NCI-H446 (cell line): ENCODE data around the gene SMIM41.

Experiments used
- DNase-seq, 2 experiments: peaks; one replicate each; lab custom pipeline; 2025; lab: John Stamatoyannopoulos, UW

Gene SMIM41

DNA sequence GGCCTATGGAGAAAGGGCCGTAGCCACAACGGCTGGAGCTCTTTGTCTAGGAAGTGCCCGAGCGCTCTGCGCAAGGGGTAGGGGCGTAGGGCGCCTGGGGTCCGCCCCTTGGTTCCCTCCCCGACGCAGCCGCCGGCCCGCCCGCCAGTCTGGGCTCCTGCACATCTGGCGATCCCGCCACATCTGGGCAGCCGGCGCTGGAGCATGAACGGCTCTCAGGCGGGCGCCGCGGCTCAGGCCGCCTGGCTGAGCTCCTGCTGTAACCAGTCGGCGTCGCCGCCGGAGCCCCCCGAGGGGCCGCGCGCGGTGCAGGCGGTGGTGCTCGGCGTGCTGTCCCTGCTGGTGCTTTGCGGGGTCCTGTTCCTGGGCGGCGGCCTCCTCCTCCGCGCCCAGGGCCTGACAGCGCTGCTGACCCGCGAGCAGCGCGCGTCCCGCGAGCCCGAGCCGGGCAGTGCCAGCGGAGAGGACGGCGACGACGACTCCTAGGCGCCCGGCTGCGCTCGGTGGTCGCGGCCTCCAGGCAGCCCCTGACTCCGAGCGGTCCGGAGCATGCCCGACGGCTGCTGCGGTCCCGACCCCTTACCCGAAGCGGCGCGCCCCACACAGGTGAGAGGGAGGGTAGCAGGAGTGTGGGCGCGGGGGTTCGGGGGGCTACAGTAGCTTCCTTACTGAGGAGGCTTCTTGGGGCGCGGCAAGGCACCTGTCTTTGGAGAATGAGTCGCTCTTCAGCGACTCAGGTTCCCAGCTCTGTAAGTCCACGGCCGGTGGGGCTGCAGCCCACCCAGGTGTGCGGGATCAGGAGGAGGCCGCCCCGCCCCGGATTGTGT, at the start of gene SMIM41:
TSS of gene SMIM41 (plus strand) at position 129 of the 827 bp plus-strand sequence. CDS start at position 205, 76 bp downstream.
- no peak for DNase-seq

DNA sequence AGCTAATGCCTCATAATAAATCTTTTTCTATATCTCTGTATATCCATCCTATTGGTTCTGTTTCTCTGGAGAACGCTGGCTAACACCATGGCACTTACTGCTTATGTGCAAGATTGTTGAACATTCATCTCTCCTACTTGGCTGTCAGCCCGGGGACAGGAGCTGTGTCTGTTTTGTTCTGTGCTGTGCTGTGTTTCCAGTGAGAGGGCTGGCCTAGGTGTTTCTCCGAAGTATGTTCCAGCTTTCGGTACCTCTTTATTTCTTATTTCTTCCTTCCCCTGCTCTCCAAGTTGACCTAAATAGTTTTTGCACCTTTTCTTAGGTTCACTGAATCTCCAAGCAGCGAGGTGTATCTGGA, 47.1 kb upstream of the SMIM41 start:
- DNase-seq = peak in 1 of 2 experiments; percentile 37

DNA sequence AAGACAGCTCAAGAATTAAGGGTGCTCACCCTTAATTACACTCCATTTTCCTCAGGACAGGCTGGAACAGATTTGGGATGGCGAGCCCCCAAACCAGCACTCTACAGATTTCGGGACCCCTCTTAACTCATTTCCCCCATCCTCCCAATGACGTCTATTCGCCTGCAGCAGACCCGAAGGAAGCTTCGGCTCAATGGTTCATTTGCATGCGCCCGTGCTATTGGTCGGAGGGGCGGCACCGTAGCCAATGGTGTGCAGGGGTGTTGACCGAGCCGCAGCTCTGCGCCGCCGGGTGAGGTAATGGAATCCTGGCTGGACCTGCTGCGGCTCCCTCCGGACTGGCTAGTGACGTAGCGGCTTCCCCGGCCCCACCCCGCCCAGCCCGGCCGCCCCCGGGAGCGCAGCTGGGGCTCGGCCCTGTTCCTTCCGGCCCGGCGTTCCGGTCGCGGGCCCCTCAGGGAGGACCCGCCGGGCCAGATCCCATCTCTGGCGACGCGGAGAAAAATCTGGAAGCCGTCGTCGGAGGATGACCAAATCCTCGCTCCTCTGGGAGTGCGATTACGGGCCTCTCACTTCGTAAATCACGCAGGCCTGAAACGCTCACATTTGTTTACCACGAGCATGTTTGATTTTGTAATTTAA, 46.6 kb upstream of the SMIM41 start:
- peak; percentile 89 to 96 for DNase-seq

DNA sequence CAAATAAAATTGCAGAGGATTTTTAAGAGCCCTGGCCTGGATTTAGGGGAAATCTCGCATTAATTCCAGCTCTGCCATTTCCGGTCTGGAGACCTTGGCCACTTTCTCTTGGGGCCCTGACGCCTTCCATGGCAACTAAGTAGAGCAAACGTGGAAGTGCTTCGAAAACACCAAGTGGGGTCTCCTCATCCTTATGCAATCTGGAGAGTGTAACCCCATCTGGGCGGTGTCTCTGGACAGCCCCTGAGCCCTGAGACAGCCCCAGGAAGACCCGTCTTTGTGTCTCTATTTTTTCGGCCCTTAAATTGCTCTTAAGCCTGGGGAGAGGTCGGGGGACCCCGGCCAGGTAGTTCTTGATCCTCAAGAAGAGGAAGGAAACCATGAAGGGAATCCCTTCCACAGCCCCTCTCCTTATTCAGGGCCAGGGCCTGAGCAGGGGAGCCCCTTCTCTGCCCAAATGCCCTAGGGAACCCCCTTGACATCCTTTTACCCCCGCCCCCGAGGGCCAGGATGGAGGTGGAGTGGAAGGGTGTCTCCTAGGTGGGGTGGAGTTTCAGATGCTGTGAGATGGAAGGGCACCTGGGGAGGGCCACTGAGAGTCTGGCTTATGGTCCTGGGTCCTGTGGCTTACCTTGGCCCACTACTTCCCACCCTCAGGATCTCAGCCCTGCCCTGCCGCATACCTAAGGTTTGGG, 45.9 kb upstream of the SMIM41 start:
- DNase-seq = no peak

DNA sequence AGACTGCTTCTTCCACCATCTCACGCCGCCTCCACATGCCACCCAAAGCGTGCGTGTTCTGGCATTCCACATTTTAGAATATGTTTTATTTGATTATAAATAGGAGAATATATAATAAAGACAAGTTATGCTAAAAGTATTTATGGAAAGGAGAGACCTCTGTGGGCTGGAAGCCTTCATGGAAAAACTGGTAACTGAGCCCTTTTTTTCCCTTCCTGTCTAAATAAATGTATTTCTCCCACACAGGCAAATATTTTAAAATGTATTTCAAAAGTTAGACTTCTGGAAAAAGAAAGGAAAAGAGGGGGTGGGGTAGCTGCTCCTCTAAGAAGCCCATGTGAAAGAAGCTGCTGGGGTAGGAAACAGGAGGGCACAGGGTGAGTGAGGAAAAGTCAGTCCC, 44.3 kb upstream of the SMIM41 start:
- DNase-seq = no peak

DNA sequence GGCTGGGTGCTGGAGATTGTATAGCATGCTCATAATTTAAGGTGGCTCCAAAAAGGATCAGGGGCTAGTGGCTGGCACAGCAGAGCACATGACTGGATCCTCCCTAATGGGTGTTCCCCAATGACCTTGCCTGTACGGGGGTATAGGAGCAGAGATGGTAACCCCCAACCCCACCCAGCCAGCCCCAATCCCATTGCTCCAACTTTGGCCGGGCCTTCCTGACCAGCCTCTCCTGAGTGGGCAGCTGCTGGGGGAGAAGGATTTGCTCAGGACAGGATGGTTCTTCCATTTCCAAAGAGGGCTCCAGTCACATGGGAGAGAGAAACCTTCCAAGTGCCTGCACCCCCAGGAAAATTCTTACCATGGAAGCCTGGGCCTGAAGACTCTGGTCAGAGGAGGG, 43.6 kb upstream of the SMIM41 start:
- no peak for DNase-seq

DNA sequence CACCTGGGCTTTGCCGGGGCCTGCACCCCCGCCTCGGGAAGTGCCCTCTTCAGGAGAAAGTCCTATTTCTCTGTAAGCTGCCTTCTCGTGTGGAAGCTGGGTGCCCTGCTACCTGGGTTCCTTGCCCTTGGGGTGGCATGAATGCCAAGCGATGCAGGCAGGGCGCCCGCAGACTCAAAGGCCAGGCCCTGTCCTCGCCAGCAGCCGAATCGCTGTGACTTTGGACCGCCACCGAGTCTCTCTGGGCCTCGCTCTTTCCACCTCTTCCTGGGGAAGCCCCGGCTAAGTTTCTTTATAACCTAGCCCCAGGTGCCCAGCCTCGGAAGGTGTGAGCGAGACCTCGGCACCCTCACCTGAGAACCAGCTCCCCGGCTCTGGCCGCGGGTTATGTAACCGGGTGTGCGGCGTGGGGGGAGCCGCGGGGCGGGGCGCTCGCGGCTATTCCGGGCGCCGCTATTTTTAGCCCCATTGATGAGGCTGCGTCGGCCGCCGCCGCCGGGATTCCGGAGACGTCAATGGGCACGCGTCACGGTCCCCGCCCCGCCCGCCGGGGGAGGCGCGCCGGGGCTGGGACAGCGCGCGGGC, 42.8 kb upstream of the SMIM41 start:
- DNase-seq = peak in 1 of 2 experiments; percentile 23

DNA sequence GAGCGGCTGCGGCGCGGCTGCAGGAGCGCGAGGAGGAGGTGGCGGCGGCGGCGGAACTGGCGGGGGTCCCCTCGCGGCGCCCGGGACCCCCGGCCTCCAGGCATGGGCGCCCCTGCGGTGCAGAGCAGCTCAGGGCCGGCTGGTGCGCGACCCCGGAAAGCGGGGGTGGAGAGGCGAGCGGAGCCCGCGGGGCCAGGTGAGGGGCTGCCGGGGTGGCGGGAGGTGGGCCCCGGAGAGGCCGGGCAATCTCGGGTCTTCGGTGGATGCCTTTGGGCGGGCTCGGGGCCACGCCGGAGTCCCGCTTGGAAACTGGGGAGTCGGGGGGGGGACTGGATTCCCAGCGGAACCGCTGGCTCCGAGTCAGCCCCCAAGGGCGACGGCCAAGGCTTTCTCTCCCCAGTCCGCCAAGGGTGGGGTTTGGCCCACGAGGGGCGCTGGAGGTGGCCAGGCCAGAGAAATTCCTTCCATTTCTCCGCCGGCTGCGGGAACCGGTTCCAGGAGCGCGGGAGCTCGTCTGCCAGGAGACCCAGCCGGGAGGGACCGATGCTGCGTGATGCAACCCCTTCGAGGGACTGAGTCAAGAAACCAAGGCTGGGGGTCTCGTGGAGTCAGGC, 42.1 kb upstream of the SMIM41 start:
- DNase-seq = no peak

DNA sequence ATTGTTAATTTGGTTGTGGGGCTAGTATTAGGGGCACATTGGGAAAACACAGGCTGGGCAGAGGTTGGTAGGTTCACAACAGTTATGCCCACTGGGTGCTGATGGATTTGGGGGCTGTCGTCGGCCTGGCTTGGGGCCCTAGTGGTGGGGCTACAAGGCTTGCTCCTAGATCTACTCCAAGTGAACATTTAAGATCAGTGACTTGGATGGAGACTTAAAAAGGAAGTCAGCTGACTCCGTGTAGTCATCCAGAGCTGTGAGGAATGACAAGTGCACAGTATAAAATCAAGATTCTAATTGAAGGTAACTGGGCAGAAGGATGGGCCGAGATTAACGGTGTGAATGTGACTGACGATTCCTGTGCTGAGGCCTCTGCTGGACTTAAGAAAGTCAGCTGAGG, 41.1 kb upstream of the SMIM41 start:
- DNase-seq = no peak

DNA sequence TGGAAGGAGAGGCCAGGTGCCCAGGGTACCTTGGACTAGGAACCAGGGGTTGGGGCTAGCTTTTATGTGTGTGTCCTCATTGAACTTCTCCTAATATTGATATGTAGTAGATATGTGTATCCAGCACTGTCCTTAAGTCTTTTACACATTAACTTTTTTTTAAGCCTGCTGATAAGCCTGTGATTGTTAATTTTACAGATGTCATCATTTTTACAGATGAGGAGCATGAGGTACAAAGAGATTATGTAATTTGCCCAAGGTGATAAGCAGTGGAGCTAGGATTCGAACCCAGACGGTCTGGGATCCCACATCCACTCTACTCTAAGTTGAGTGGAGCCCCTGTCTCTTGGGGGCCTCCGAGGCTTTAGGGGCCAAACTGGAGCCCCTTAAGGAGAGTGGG, 38.5 kb upstream of the SMIM41 start:
- no peak for DNase-seq

DNA sequence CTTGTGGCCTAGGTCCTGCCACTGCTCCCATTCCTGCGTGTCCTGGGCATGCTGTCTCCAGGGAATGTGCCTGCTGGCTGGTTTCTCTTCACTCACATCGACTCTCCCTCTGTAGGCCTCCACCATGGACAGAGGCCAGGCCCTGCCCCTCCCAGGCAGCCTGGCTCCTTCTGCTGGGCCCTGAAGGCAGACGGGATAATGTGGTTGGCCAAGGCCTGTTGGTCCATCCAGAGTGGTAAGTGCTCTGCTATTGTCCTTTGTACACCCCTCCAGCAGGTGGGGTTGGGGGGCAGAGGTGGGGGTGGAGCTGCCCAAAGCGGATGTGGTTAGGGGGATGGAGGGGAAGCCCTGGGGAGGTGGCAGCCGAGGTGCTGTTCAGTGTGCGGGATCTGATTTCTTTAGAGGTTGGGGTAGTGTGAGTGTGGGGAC, 37.8 kb upstream of the SMIM41 start:
- DNase-seq = peak in 1 of 2 experiments; percentile 42

DNA sequence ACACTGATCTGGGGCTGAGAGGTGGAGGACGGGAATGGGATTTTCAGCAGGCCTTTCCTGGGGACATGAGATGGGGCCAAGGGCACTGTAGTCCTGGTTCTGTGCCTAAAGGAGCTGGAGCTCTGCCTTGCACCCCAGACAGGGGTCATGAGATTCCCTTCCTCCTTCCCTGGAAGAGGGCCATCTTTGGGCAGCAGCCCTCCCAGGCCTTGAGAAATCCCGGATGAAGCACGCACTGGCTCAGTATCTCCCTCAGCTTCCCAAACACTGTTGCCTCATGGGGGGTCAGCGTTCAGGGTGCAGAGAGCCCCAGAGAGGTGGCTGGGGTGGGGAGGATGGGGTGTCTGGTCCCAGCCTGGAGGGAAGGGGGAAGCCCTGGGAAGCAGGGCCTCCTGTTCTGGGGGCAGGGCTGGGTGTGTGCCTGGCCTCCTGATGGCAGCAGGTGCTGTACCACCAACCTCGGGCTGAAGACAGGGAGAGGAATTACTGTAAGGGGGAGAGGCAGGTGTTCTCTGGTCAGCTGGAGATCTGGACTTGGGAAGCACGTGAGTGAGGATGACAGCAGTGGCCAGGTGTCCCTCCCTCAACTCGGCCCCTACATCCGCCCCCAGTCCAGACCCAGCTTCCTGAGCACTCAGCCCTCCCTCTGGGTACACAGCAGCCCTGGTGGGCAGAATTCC, 36.7 kb upstream of the SMIM41 start:
- no peak for DNase-seq

DNA sequence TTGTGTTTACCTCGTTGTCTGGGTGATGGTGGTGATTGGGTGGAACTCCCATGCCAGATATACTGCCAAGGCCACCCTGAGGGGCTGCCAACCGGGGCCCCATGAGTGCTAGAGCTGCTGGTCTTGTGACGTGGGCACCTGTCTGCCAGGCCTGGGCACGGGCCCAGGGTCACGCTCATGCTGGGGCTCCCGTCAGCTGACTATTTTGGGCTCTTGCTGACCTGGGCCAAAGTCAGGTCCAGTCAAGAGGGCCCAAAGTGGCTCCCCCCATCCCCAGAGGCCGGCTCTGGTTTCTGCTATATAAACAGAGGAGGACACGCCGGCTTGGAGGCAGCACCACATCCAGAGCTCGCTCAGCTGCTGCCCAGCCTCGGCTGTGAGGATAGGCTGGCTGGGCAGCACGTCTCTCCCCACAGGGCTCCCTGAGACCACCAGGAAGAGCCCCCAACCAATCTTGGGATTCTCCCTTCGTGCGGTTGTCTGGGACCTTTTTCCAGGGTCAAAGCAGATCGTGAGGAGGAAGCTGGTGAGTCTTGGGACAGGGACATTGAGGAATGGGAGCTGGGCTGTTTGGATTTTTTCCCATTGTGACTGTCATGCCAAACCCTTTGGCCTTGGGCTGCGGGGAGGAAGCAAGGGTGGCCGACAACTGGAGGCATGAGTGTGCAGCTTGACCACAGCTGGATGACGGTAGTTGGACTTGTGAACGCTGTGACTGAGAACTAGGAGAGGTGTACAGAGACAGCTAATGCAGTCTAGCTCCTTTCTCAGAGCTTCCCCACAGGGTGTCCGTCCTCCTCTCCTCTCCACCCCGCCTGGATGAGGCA, 35.9 kb upstream of the SMIM41 start:
- no peak for DNase-seq

DNA sequence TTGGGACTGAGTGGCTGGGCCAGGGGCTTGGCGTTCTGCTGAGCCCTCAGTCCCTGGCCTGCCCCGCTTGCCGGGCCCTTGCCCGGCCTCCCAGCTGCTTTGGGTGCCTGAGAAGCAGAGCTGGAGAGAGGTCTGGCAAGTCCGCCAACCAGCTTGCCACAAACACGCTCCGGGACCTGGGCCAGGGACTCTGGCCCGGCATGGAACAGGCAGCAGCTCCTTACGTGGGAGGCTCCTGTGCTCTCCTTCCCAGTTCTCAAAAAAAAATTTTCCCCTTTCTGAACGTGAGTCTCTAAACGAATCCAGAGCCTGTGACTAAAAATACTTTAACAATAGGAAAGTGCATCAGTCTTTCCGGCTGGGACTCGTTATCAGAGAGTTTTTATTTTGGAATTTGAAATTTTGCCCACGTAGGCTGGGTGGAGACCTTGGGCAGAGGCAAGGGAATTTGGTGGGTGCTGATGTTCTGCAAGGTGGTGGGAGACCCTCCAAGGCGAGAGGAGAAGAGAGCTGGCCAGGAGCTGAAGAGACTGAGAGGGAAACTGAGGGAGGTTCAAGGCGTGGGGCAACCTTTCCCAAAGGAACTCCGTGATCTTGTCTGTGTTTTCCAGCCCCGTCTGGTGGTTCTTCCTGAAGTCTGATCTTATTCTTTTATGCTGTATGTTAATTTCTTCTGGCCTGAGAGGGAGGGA, 35.1 kb upstream of the SMIM41 start:
- DNase-seq = peak; percentile 58 to 84

DNA sequence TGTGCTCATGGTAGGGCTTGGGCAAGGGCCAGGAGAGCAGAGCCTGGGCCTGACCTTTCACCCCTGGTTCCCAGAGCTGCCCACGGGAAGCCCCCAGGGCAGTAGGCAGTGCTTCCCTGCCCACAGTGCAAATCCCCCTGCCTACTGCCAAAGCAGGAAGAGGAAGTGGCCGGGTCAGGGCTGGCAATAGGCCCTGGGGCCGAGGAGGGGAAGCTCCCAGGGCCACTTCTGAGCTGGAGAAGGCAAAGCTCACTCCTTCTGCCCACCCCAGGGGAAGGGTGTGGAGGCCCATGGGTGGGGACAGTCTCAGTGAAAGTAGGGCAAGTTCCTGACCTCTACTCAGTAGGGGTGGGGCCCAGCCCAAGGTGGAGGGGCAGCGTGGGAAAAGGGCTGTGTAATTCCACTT, 33.7 kb upstream of the SMIM41 start:
- no peak for DNase-seq

DNA sequence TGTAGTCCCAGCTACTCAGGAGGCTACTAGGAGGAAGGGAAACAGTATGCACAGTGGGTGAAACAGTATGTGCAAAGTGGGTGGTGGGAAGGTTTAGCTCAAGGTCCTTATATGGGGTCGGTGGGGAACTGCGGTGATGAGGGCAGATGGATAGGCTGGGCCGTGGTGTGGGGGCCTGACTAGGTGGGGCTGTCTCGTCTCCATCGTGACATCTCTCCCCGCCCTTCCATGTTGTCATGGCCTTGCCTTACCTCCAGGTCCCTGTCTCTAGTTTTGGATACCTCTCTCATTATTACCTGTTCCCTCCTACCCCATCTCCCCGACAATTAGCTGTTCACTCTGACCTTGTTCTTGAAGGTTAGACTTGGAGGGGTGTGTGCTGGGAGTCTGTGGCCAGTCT, 32.6 kb upstream of the SMIM41 start:
- no peak for DNase-seq

DNA sequence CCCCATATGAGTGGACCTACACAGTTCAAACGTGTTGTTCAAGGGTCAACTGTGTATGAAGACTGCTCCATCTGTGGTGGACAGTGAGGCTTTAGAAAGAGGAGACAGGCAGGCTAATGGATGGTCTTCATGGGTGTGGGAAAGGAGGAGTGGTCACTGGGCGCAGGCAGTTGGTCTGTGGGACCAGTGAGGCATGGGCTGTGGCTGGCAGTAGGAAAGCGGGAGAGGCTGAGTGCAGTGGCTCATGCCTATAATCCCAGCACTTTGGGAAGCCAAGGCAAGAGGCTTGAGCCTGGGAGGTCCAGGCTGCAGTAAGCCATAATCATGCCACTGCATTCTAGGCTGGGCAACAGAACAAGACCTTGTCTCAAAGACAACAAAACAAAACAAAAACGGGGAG, 30.2 kb upstream of the SMIM41 start:
- DNase-seq = no peak

DNA sequence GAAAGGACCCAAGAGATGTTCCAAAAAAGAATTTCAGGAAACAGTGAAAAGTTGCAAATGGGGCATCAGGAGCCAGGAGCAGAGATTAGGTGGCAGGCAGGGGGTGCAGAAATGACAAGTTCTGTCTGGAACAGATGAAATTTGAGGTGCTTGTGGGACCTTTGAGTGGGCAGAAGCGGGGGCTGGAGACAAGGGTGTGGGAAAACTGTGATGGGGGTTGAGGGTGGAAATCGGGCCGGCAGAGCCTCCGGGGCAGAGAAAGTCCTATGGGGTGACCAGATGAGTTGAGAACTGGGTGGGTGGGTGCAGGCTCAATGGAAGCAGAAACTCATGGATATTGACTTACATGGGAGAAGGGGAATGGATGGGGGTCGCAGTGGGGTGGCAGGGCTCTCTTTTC, 29.8 kb upstream of the SMIM41 start:
- DNase-seq = no peak

DNA sequence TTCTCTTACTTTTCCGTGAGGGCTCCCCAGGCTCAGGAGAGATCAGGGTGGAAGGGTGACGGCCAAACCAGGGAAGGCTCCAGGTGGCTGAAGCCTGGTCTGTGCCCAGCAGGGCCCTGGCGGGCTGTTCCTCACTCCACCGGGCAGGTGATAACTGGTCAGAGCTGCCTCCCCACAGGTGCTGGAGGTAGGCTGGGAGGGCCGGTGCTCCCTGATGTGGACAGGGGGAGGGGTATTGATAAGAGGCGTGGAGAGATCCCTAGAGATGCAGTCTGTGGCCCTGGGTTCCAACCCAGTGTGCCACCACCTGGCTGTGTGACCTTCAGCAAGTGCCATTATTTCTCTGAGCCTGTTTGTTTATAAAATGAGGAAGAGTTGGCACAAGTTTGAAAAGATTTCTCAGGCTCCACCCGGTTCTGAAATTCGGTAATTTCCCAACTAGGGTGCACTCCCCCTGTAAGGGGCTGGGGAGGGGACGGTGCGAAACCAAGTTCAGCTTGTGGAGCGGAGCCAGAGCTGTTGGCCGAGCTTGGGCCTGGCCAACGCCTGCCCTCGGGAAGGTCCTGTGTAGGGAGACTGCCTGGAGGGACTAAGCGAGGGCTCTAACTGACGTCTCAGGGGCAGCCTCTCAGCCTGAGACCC, 29.3 kb upstream of the SMIM41 start:
- DNase-seq = no peak
